Measurements from ENCODE around the gene CD86. TPM values are rescaled to one million over a fixed set of nuclear protein-coding genes. Genes with fewer than 3 reads are reported as not detected.

The CD86 gene
- total RNA-seq, 4 donors from 2014 or later, result 0.92 to 2.4 (median 1.6) TPM

DNA sequence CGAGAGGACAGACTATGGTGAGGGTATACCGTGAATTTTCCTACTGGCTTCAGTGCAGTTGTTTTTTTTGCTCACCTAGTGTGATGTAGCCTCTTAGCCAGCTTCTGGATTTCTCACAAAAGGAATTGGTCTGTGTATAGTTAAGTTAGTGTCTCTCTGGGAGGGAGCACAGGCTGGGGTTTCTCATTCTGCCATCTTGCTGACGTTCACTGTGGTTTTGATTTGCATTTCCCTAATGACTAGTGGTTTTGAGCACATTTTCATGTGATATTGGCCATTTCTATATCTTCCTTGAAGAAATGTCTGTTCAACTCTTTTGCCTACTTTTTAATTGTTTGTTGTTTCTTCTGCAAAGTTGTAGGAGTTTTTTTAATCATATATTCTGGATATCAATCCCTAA lies 2.2 kb upstream of the CD86 start:
- Histone ChIP-seq H3K27ac (no peak overlapping the region), H3K27me3 (no peaks in the 10 kb centered on the region), H3K4me1 (no peaks in the 10 kb centered on the region), H3K9me3 (no peaks in the 10 kb centered on the region), H3K4me3 (no peak overlapping the region), H3K36me3 (no peaks in the 10 kb centered on the region)
- DNase-seq, result no peak
- ATAC-seq, result no peak
- TF ChIP-seq, protein P1, sequence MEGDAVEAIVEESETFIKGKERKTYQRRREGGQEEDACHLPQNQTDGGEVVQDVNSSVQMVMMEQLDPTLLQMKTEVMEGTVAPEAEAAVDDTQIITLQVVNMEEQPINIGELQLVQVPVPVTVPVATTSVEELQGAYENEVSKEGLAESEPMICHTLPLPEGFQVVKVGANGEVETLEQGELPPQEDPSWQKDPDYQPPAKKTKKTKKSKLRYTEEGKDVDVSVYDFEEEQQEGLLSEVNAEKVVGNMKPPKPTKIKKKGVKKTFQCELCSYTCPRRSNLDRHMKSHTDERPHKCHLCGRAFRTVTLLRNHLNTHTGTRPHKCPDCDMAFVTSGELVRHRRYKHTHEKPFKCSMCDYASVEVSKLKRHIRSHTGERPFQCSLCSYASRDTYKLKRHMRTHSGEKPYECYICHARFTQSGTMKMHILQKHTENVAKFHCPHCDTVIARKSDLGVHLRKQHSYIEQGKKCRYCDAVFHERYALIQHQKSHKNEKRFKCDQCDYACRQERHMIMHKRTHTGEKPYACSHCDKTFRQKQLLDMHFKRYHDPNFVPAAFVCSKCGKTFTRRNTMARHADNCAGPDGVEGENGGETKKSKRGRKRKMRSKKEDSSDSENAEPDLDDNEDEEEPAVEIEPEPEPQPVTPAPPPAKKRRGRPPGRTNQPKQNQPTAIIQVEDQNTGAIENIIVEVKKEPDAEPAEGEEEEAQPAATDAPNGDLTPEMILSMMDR (IDR thresholded peaks at IDR 0.05 in 4 of 5, conservative IDR thresholded peaks at IDR 0.05 in 1 of 5), result no peak
- TF ChIP-seq POLR2A (IDR thresholded peaks at IDR 0.05), result no peak
- intact Hi-C loops (cut with DNase I; ENCODE audit: low total_unique reads) (no loop called here), in situ Hi-C loops (cut with MboI; ENCODE audit: low sequenced_read_pairs in 4 of 4) (no loop called here)

DNA sequence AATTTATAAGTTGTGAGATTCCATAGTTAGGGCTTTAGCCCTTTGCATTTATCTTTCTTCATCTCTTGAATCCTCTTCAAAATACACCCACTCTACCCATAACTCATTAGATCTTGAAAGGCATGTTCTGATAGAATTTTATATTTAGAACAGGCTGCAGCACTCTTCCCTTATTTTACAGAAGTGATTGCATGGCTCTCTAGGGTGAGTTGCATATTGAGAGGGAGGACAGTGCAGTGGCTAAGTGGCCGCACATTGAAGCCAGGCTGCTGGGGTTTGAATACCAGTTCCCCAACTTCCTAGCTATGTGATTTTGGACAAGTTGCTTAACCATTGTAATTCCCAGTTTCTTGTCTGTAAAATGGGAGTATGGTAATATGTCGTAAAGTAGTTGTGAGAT lies 2.5 kb downstream of the CD86 start:
- Histone ChIP-seq H3K4me3 (no peak overlapping the region), H3K4me1 (no peaks in the 10 kb centered on the region), H3K9me3 (no peaks in the 10 kb centered on the region), H3K27ac (no peak overlapping the region), H3K27me3 (no peaks in the 10 kb centered on the region), H3K36me3 (no peaks in the 10 kb centered on the region)
- TF ChIP-seq, protein P1 (IDR thresholded peaks at IDR 0.05 in 4 of 5, conservative IDR thresholded peaks at IDR 0.05 in 1 of 5), result no peak
- TF ChIP-seq POLR2A (IDR thresholded peaks at IDR 0.05), result no peak
- intact Hi-C loops (cut with DNase I; ENCODE audit: low total_unique reads) (no loop called here), in situ Hi-C loops (cut with MboI; ENCODE audit: low sequenced_read_pairs in 4 of 4) (no loop called here)
- ATAC-seq (no peak), DNase-seq (no peak)

DNA sequence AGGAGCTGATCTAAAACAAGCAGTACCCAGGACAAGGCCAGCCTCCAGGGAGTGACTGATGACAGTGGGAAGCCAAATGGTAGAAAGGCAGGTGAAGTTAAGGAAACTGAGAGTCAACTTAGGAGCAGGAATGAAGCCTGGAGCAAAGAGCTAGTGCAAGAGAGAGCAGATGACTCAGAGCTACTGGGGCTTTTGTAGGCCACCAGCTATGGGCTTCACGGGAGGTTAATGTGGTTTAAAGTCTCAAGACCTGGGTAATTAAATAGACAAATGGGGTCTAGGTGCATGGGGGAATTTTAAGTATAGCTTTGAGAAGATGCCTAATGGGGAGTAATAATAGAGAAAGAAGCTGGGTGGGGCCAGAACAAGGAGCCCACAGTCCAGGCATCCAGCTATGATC lies 3.1 kb downstream of the CD86 start:
- H3K4me1 ChIP-seq, result no peaks in the 10 kb centered on the region
- TF ChIP-seq, protein P1 (IDR thresholded peaks at IDR 0.05 in 4 of 5, conservative IDR thresholded peaks at IDR 0.05 in 1 of 5), result no peak
- no peak for TF ChIP-seq POLR2A (IDR thresholded peaks at IDR 0.05)
- no peaks in the 10 kb centered on the region for H3K27me3 ChIP-seq
- no peaks in the 10 kb centered on the region for H3K36me3 ChIP-seq
- in situ Hi-C loops (cut with MboI; ENCODE audit: low sequenced_read_pairs in 4 of 4), result no loop called here
- DNase-seq (no peak), ATAC-seq (no peak)
- no peak overlapping the region for H3K4me3 ChIP-seq
- intact Hi-C loops (cut with DNase I; ENCODE audit: low total_unique reads), result no loop called here
- no peak overlapping the region for H3K27ac ChIP-seq
- H3K9me3 ChIP-seq, result no peaks in the 10 kb centered on the region

DNA sequence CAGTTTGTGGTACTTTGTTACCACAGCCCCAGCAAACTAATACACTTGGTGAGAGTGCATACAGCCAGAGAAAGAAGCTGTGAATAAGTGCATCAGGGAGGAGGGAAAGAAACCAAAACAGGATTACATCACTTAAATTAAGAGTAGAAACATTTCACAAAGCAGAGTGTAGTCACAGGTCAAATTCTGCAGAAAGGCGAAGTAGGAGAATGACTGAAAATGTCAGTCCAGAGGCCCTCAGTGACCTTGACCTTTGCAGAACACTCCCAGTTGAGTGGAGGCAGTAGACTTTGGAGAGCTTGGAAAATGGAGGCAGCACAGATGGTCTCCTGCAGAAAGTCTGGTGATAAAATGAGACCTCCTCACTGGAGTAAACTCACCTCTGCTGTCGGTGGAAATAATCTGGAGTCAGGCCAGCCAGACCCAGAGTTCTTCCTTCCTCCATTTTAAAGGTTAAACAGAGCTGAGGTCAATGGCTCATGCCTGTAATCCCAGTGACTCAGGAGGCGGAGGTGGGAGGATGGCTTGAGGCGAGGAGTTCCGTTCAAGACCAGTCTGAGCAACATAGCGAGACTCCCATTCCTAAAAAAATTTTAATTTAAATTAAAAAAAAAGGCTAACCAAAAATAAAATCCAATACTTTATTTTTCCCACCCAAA lies 5.0 kb downstream of the CD86 start:
- H3K4me3 ChIP-seq, result no peak overlapping the region
- ATAC-seq (no peak), DNase-seq (no peak)
- H3K4me1 ChIP-seq, result no peaks in the 10 kb centered on the region
- no peaks in the 10 kb centered on the region for H3K27me3 ChIP-seq
- H3K27ac ChIP-seq, result no peak overlapping the region
- H3K9me3 ChIP-seq, result no peaks in the 10 kb centered on the region
- intact Hi-C loops (cut with DNase I; ENCODE audit: low total_unique reads), result no loop called here
- in situ Hi-C loops (cut with MboI; ENCODE audit: low sequenced_read_pairs in 4 of 4), result no loop called here
- H3K36me3 ChIP-seq, result no peaks in the 10 kb centered on the region
- TF ChIP-seq POLR2A (IDR thresholded peaks at IDR 0.05), result no peak

DNA sequence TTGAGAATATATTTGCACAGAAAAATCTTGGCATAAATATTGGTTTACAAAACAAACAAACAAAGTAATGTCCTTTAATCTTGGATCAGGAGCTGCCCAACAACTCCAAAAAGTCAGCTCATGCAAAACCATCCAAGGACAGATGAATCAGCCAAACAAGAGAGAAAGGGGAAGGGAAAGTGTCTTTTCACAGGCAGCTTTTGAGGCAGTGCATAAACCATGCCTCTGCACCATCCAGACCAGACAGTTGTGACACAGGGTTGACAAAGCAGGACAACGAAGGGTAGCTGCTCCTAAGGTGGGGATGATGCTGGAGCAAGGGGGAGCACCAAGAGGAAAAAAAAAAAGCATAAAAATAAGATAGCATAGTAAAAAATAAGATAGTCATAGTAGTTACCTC lies 8.7 kb downstream of the CD86 start:
- no peak for TF ChIP-seq POLR2A (IDR thresholded peaks at IDR 0.05)
- TF ChIP-seq, protein P1 (IDR thresholded peaks at IDR 0.05 in 4 of 5, conservative IDR thresholded peaks at IDR 0.05 in 1 of 5), result no peak
- no peak for ATAC-seq
- Histone ChIP-seq H3K36me3 (no peaks in the 10 kb centered on the region), H3K4me1 (no peaks in the 10 kb centered on the region), H3K9me3 (no peaks in the 10 kb centered on the region), H3K4me3 (no peak overlapping the region), H3K27ac (no peak overlapping the region), H3K27me3 (no peaks in the 10 kb centered on the region)
- in situ Hi-C loops (cut with MboI; ENCODE audit: low sequenced_read_pairs in 4 of 4) (no loop called here), intact Hi-C loops (cut with DNase I; ENCODE audit: low total_unique reads) (no loop called here)
- DNase-seq, result no peak

Measured in gastrocnemius medialis (tissue), 4 donors.